DOHH2 (cell line): ENCODE measurements around the gene CEACAM19.

Experiments used
- CTCF ChIP-seq: fragments of 200-600 bp; sonication (generic); IDR thresholded peaks from one replicate; pipeline ENCODE4 v1.5.1; 2014; ENCODE audit warnings: antibody characterized with exemption, mild to moderate bottlenecking, low read depth, low read length; ENCODE audit not compliant: poor library complexity, severe bottlenecking
- EZH2phosphoT487 ChIP-seq: fragments of 200-600 bp; sonication (generic); IDR thresholded peaks from 2 replicates; pipeline ENCODE4 v1.6.1; 2017; ENCODE audit warnings: borderline replicate concordance, mild to moderate bottlenecking, antibody characterized with exemption, low read length, moderate library complexity, mixed read lengths

- no peak for TF ChIP-seq CTCF
- no peak for TF ChIP-seq EZH2phosphoT487
Measured at GRCh38 chr19:44692379-44692721, 21.1 kb downstream of the CEACAM19 start.
